ENCODE data around the gene MAPK12.
A peak's percentile ranks its signal among the peaks of the same experiment; 100 is the strongest.

The MAPK12 gene

DNA sequence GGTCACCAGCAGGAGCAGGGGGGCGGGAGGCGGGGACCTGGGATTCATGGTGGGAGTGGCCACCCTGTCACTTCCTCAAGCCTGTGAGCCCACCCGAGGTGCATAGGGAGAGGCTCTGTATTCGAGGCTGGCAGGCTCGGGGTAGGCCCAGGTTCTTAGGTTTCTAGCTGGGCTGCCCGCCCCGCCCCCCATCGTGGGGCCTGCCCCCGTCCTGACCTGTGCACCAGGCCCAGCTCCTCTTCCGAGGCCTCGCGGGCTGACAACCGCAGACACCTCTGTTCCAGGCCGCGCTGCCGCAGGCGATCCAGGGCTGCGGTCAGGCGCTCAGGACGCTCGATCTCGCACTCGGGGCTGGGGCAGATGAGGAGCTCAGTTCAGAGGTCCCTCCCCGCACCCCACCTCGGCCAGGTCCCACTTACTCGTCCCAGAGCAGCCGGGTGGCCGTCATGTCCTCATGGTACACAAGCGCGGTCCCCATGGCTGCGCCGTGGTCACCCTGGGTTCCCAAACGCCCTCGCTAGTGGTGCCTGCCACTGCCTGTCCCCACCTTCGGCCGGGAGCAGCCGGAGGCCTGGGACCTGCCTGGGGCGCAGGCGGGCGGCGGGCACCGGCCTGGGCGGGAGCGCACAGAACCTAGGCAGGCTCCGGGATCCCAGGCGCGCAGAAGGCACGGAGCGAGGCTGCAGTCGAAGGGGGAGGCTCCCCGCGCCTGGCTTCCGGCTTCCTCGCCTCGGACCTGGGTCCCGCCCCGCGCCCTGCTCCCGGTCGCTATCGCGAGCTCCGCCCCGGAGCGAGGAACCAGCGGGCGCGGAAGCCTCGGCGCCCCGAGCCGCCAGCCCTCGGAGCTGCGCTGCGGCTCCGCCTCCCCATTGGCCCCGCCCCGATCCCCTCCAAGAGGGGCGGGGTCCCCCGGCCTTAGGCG is 10.7 kb downstream of the MAPK12 start, which contains the start of gene HDAC10:
TSS of gene HDAC10 (minus strand) at position 711 of the 922 bp plus-strand sequence. CDS start at position 478, 233 bp downstream.
- no peaks in the 10 kb centered on the region for H3K4me1 ChIP-seq (ENCODE audit: insufficient read depth, low read length)
- H3K9me3 ChIP-seq (ENCODE audit: control insufficient read depth, insufficient read depth, low read length) = no peaks in the 10 kb centered on the region
- peak within 1 kb of the TSS; percentile 83 for H3K9ac ChIP-seq (ENCODE audit: low read depth, low read length)
- H3K36me3 ChIP-seq (ENCODE audit: insufficient read depth, low read length) = no peaks in the 10 kb centered on the region

DNA sequence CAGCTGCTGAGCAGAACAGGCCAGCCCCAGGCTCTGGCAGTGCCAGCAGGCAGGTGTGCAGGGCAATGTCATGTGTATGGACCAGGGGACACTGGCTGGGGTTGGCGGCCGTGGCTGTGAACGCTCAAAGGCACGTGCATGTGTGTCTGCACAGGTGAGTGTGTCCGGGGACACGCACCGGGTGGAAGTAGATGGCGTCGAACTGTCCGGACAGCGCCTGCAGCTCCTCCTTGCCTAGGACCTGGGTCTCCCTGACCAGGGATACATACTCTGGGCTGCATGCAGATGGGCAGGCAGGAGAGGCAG is 11.3 kb downstream of the MAPK12 start:
- no peaks in the 10 kb centered on the region for H3K36me3 ChIP-seq (ENCODE audit: insufficient read depth, low read length)
- no peaks in the 10 kb centered on the region for H3K4me1 ChIP-seq (ENCODE audit: insufficient read depth, low read length)
- no peaks in the 10 kb centered on the region for H3K9me3 ChIP-seq (ENCODE audit: control insufficient read depth, insufficient read depth, low read length)
- peak overlapping the region; percentile 83; the same call in 1 of the 2 replicates for H3K9ac ChIP-seq (ENCODE audit: low read depth, low read length)

DNA sequence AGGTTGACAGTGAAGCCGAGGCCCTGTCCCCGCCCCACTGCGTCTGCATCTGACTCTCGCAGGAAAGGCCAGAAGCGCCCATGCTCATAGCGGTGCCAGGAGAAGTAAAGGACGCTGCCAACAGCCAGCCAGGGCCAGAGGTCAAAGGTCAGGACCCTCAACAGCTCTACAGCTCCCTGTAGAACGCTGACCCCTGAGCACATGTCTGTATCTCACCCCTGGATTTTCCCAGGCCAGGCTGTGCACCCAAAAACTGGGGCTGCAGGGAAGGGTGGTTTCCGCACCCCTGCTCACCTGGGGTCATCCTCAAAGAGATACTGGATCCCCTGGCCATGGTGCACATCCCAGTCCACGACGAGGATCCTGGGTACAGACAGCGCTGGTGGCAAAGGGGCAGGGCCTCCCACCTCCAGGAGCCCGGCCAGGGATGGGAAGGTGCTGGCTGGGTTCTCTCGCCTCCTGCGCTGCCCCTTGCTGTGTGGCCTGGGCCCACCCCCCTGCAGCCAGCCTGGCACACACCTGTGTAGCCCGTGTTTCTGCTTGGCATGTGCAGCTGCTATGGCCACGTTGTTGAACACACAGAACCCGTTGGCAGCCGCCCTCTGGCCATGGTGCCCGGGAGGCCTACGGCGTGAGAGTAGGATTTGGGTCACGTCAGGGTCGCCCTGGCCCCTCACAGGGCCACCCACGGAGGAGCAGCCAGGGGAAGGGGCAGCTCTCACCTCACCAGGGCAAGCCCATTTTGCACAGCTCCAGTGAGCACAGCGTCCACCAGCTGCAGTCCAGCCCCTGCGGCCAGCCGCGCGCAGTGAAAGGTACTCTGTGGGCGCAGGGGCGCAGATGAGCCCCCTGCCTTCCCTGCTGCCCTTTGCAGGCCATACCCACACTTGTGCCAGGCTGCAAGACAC is 11.9 kb downstream of the MAPK12 start:
- Histone ChIP-seq H3K9ac (ENCODE audit: low read depth, low read length) (no peak overlapping the region), H3K4me1 (ENCODE audit: insufficient read depth, low read length) (no peaks in the 10 kb centered on the region), H3K36me3 (ENCODE audit: insufficient read depth, low read length) (no peaks in the 10 kb centered on the region), H3K9me3 (ENCODE audit: control insufficient read depth, insufficient read depth, low read length) (no peaks in the 10 kb centered on the region)

DNA sequence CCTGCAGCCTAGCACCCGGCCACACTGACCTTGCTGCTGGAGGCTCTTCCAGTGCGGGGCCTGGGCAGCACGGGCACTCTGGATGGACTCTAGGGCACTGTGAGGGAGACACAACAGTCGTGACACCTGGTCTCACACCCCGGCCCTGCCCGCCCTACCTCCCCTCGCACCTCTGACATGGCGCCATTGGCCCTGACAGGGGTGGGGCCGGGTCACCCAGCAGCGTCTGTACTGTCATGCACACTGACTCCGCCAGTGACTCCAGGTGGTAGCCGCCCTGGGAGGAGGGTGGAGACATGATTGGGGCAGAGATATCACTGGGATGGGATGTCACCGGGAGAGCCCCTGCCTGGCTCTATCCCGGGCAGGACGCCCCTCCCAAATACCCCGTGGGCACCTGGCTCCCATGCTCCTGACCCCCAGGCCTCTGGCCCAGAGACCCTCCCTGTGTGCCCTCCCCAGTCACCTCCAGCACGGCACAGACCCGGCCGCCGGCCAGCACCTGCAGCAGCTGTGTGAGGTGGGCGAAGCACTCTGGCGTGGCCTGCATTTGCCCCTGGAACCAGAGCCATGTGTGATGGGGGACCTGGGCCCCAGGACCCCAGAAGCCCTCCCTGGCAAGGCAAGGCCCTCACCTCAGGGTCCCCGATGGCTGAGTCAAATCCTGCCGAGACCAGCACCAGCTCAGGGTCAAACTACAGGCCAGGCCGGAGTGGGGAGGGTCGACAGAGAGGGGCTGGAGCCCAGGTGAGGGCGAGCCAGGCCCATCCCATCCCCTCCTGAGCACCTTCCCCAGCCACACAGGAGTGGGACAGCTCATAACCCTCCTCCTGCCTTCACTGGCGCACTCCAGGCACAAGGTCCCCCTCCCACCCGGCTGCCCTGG is 13.0 kb downstream of the MAPK12 start:
- Histone ChIP-seq H3K9me3 (ENCODE audit: control insufficient read depth, insufficient read depth, low read length) (no peaks in the 10 kb centered on the region), H3K36me3 (ENCODE audit: insufficient read depth, low read length) (no peaks in the 10 kb centered on the region), H3K9ac (ENCODE audit: low read depth, low read length) (no peak overlapping the region), H3K4me1 (ENCODE audit: insufficient read depth, low read length) (no peaks in the 10 kb centered on the region)

DNA sequence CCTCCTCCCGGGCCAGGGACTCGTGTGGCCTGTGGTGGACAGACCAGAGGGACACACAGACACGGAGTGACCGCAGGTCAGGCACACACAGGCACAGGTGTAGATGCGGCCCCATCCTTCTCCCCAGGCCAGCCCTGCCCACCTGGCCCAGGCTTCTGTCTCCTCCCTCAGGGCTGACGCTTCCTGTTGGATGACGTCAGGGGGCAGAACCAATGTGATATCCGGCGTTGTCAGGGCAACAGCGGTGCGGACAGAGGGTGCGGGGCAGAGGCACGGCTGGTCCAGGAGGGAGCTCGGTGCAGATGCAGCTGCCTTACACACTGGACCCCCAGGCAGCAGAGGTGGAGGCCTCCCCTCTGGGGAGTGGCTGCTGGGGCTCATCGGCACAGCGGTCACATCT is 13.7 kb downstream of the MAPK12 start:
- Histone ChIP-seq H3K36me3 (ENCODE audit: insufficient read depth, low read length) (no peaks in the 10 kb centered on the region), H3K4me1 (ENCODE audit: insufficient read depth, low read length) (no peaks in the 10 kb centered on the region), H3K9me3 (ENCODE audit: control insufficient read depth, insufficient read depth, low read length) (no peaks in the 10 kb centered on the region), H3K9ac (ENCODE audit: low read depth, low read length) (no peak overlapping the region)

DNA sequence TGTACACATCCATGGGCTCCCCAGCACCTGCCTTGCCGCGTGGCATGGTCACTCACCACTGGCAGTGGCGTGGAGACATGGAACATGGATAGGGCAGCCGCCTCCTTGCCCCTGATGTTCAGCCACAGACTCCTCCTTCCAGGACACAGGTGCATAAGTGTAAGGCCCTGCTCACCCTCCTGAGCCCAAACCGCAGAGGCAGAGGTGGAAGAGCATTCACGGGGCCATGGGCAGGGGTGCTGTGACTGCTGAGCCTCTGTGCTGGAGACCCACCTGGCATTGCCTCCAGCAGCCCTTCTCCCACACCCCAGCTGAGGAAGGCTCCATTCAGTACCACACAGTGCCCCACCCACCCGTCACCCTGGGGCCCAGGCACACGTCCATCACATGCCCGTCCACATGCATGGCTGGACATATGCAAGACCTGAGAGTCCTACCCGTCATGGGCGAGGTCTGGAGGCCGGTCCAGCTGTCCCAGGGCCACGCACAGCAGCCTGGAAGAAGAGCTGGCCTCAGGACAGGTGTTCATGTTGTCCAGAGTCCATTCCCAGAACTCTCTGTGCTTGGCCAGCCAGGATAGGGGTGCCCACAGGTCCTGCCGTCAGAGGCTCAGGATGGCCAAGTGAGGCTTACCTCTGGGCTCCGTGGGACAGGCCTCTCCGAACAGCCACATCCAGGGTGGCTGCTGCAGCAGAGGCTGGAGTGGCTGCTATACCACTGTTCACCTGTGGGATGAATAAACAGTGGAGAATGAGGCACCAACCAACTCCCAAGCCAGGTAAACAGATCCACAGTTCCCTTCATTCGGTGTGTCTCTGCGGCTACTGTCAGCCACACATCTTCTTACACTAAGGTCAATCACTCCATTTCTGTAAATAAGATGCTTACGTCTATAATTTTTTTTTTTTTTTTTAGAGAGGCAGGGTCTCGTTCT is 15.0 kb downstream of the MAPK12 start:
- Histone ChIP-seq H3K9me3 (ENCODE audit: control insufficient read depth, insufficient read depth, low read length) (no peaks in the 10 kb centered on the region), H3K9ac (ENCODE audit: low read depth, low read length) (no peak overlapping the region), H3K4me1 (ENCODE audit: insufficient read depth, low read length) (no peaks in the 10 kb centered on the region), H3K36me3 (ENCODE audit: insufficient read depth, low read length) (no peaks in the 10 kb centered on the region)

DNA sequence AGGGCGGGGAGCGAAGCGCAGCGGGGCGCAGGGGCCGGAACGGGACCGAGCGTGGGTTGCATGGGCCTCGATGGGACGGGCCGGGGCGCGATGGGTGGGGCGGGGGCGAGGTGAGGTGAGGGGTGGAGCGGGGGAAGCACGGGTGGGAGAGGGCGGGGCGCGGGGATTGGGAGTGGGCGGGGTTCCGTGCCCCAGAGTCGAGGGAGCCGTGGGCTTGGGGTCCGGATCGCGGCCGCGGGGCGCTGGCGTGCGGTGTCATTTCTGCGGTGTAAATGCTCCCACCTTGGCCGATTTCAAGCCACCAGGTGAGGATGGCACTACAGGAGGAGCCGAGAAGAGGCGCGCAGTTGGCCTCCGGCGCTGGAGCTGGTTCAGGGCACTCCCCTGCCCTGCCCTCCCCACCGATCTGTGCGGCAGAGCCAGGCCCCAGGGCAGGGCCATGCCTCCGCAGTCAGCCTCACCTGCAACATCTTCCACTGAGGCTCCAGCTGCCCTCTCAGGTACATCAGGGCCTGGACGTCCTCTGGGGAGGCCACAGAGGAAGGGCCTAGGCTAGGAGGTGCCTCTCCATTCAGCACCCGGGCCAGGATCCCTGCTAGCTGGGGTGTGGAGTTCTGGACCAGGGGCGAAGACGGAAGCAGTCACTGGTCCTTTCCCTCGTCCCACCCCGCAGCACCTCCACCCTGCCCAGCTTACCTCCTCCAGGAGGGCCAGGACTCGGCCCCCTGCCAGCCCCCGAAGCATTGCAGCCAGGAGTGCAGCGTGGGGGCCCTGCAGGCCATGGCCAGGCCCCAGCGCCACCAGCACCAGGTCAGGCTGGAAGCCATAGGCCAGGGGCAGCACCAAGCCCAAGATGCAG is 16.0 kb downstream of the MAPK12 start:
- peak overlapping the region; percentile 100 for H3K9ac ChIP-seq (ENCODE audit: low read depth, low read length)
- H3K4me1 ChIP-seq (ENCODE audit: insufficient read depth, low read length) = no peaks in the 10 kb centered on the region
- H3K36me3 ChIP-seq (ENCODE audit: insufficient read depth, low read length) = 0 out of 2 replicates have a peak, but pooled peaks cover under 1% of the 10 kb centered on the region
- H3K9me3 ChIP-seq (ENCODE audit: control insufficient read depth, insufficient read depth, low read length) = no peaks in the 10 kb centered on the region

DNA sequence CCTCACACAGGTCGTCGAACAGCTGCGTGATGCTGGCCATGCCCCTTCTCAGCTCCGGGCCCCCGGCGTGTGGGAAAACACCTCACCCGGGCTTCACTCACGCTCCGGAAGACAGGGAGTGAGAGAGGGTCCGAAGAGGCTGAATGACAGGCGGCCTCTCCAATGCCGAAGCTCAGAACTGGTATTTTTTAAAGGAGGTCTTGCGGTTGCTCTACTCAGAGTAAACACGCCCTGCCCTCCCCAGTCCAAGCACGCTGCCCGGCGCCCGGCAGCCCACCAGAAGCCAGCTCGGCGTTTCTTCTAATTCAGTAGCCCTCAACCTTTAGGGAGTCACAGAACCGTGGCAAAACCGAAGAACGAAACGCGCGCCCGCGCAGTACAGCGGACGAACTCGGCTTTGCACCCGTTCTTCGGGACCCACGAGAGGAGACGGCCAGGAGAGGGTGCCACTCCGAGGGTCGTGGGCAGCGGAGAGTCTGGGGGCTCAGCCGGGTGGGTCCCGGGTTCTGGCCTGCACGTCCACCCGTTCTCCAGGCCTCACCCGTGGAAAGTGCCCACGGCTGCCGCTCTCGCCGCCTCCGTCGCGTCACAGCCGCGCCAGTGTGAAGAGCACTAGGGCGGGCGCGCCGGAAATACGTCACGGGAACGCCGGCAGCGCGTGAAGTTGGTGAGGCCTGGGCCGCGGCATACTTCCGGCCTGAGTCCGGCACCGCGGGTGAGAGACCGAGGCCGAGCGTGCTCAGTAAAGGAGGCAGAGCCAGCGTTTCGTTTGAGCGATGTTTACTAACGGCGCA is 16.9 kb downstream of the MAPK12 start, which contains the start of gene TUBGCP6:
TSS of gene TUBGCP6 (minus strand) at position 604 of the 794 bp plus-strand sequence. CDS start at position 40, 564 bp downstream.
- peak within 1 kb of the TSS; percentile 100 for H3K9ac ChIP-seq (ENCODE audit: low read depth, low read length)
- H3K9me3 ChIP-seq (ENCODE audit: control insufficient read depth, insufficient read depth, low read length) = no peaks in the 10 kb centered on the region
- no peaks in the 10 kb centered on the region for H3K4me1 ChIP-seq (ENCODE audit: insufficient read depth, low read length)
- H3K36me3 ChIP-seq (ENCODE audit: insufficient read depth, low read length) = 0 out of 2 replicates have a peak, but pooled peaks cover 4% of the 10 kb centered on the region

DNA sequence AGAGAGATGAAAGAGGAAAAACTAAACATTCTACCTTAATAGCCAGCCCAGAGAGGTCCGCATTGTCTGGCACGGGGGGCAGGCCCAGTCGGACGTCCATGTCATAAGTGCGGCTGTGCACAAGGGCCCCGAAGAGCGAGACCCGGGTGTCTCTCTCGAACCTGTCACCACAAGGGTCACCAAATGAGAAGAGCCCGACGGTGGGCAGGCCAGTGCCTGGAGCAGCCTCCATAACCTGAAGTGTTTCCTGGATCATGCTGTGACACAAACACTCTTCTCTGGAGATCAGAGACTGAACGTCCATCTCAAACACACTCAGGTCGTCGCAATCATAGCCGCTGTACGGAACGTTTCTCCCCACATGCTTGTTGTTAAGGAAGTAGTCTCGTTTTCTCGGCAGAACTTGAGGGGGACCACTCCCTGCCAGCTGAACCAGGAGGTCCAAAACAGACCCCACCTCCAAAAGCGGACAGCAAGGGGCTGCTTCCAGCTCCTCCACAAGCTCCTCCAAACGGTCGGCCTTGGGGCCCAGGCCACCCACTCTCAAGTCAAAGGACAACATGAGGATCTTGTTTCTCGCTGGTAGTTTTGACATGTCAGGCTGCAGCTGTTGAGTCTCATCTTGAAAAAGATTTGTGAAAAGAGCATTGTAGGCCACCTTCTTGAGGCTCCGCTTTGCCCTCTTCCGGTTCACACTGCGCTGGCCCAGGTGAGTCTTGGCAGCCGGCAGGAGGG is 17.6 kb downstream of the MAPK12 start:
- H3K9me3 ChIP-seq (ENCODE audit: control insufficient read depth, insufficient read depth, low read length) = no peaks in the 10 kb centered on the region

DNA sequence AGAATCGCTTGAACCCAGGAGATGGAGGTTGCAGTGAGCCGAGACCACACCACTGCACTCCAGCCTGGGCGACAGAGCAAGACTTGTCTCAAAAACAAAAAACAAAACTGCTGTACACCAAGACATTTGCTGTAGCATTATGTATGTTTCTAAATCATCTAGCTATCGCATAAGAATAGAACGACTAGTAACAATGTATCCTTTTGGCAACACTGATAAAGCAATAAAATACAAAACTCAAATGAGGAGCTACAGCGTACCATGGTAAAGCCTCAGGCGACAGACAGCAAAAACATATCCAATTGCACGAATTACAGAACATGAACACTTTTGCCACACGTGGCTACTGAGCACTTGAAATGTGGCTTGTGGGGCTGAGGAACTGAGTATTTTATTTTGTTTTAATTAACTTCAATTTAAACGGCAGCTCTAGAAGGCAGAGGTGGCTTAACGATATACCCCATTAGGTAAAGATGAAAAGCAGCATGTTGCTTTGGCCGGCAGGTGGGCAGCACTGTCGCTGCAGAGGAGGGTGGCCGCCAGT is 19.0 kb downstream of the MAPK12 start:
- H3K4me1 ChIP-seq (ENCODE audit: insufficient read depth, low read length) = no peaks in the 10 kb centered on the region
- H3K9ac ChIP-seq (ENCODE audit: low read depth, low read length) = no peak overlapping the region; the same call in 1 of the 2 replicates
- H3K36me3 ChIP-seq (ENCODE audit: insufficient read depth, low read length) = 0 out of 2 replicates have a peak, but pooled peaks cover 4% of the 10 kb centered on the region
- H3K9me3 ChIP-seq (ENCODE audit: control insufficient read depth, insufficient read depth, low read length) = no peaks in the 10 kb centered on the region

More for the DNA sequence above, 17.6 kb downstream of the MAPK12 start:
- Histone ChIP-seq H3K9ac (ENCODE audit: low read depth, low read length) (peak overlapping the region; percentile 100), H3K4me1 (ENCODE audit: insufficient read depth, low read length) (no peaks in the 10 kb centered on the region), H3K36me3 (ENCODE audit: insufficient read depth, low read length) (0 out of 2 replicates have a peak, but pooled peaks cover 4% of the 10 kb centered on the region)

DNA sequence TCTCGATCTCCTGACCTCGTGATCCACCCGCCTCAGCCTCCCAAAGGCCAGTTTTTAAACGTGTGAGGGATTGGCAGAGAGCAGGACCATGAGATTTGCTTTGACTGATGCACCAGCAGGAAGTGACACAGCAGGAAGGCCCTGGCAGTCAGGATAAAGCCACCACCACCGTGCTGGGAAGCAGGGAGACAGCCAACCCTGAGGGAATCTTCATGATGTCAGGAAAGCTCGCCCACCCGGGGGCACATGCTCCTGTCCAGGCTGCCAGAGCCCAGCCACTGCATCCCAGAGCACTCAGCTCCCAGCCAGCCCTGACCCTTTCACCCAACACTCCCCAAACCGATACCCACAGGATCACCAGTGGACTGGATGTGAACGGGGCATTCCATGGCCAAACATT is 22.7 kb downstream of the MAPK12 start:
- H3K9ac ChIP-seq (ENCODE audit: low read depth, low read length) = no peak overlapping the region
- H3K9me3 ChIP-seq (ENCODE audit: control insufficient read depth, insufficient read depth, low read length) = no peaks in the 10 kb centered on the region
- 0 out of 2 replicates have a peak, but pooled peaks cover 4% of the 10 kb centered on the region for H3K36me3 ChIP-seq (ENCODE audit: insufficient read depth, low read length)
- H3K4me1 ChIP-seq (ENCODE audit: insufficient read depth, low read length) = no peaks in the 10 kb centered on the region
